T-helper 1 cell (primary cell): ENCODE measurements around the gene MT1E.
A peak's percentile ranks its signal among the peaks of the same experiment; 100 is the strongest.
"Not testable (repeated sequence)": the region's sequence is repeated elsewhere in the genome, so short reads cannot be mapped to it uniquely, and the experiment has no call there.

Experiments
- DNase-seq, 5 donors: peaks; one replicate each; pipeline ENCODE4 v3.0.0-alpha.2; 2012 to 2020

Gene MT1E

GRCh38 chr16:56607109-56607618, 18.4 kb upstream of the MT1E start:
- no peak for DNase-seq

DNA sequence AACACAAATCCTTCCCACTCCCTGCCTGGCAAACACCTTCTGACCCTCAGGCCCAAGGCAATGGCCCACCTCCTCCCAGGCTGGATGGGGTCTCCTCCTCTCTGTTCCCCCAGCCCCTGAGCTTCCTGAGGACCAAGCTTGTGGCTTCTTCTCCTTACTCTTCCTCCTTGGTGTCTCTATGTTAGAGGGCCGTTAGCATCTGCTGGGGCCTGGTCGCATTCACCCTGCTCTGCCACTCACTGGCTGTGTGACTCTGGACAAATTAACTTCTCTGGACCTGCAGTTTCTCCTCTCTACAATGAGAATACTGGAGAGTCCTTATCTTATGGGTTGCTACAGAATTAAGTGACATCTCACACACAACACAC, 17.9 kb upstream of the MT1E start:
- no peak for DNase-seq

DNA sequence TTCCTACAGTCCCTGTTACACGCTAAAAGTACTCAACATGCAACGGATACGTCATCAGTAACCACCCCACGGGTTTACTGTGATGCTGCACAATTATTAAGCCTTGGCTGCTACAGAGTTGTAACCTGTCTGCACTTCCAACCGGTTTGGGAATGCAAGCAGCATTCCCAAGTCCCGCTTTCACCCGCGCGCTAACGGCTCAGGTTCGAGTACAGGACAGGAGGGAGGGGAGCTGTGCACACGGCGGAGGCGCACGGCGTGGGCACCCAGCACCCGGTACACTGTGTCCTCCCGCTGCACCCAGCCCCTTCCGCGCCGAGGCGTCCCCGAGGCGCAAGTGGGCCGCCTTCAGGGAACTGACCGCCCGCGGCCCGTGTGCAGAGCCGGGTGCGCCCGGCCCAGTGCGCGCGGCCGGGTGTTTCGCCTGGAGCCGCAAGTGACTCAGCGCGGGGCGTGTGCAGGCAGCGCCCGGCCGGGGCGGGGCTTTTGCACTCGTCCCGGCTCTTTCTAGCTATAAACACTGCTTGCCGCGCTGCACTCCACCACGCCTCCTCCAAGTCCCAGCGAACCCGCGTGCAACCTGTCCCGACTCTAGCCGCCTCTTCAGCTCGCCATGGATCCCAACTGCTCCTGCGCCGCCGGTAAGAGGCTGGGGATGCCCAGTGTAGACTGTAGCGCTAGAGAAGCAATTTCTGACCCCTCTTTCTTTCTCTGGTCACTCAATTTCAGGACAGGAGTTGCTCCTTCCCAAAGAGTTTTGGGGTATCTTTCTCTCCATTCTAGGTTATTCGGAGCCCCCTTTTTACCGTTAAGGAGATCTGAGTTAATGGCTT, 17.3 kb upstream of the MT1E start, which contains the start of gene MT2A:
MT2A (plus strand) TSS at position 542 of the 833 bp plus-strand sequence; CDS start at position 614, 72 bp downstream.
- DNase-seq = peak; percentile 67 to 93 (median 78)

DNA sequence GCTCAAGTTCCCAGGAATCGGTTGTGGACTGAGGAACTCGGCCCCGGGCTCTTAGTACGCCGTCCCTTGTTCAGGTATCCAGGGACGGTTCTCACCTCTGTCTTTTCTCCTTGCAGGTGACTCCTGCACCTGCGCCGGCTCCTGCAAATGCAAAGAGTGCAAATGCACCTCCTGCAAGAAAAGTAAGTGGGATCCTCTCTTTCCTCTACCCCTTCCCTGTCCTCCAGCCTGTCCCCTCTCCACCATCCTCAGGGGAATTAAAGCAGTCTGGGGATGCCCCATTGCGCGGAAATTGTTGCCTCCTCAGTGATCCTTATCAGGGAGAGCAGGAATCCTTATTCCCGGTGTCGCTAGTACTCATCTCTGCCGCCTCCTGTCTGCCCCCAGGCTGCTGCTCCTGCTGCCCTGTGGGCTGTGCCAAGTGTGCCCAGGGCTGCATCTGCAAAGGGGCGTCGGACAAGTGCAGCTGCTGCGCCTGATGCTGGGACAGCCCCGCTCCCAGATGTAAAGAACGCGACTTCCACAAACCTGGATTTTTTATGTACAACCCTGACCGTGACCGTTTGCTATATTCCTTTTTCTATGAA, 16.6 kb upstream of the MT1E start:
- DNase-seq = no peak

- DNase-seq = peak; percentile 41 to 83 (median 64)
Measured at GRCh38 chr16:56609463-56609921, 16.1 kb upstream of the MT1E start.

DNA sequence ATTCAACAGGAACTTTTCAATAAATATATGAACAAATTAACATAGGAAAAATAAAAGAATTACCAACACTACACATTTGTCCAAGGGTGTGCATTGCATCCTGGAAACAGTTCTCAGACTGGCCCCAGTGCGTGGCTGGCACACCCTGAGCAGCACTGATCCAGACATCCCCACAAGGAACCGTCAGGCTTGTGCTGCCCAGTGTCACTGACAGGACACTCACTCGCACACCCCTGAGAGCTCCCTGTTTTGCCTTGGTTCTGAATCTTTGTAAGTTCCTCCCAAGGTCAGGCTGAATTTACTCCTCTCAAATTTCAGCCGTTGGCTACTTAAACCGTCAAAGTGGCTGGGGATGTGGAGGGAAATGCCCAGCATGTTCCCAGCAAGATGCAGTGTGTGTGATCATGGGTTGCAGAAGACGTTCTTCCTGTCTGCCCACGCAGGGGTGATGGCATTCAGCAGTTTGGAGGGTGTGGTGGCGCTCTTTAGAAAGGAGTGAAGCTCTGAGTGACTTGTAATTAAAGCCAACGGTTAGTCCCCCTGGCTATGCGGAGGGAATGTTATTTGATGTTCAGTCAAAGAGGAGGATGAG, 15.5 kb upstream of the MT1E start:
- DNase-seq = peak; percentile 19 to 70 (median 58)

DNA sequence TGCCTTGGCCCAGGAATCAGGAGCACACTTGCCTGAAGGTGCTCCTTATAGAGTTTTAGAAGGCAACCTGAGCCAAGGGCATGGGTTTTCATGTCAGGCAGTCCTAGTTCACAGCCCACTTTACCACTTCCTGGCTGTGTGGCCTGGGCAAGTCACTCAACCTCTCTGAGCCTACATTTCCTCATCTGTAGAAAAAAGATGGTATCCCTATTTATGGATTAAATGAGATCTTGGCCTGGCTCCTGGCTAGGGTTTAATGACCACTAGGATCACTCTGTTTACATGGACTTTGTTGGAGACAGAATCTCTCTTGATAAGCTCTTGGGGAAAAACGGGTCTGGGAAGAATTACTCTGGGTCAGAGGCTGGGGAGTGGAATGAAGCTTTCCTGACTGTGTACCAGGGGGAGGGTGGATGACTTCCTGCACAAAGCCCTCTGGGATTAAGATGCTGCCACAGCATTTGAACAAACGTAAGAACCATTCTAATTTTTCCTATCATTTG, 14.9 kb upstream of the MT1E start:
- no peak for DNase-seq

- no peak for DNase-seq
Measured at GRCh38 chr16:56611281-56611833, 14.2 kb upstream of the MT1E start.

DNA sequence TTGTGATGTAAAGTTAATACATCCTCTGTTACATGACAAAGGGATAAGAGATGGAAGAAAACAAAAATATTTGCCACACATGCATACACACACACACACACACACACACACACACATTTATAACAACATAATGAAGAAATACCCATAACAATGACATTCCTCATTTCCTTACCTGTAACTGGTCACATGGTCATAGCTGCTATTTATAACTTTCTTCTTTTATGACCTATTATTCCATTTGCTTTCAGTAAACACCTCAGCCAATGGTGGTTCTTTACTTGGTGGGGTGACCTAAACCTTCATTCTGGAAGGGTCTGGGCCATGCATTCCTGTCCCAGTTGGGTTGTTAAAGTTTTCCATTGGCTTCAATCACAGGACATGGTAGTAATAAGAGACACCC, 11.9 kb upstream of the MT1E start:
- no peak for DNase-seq

- peak in 1 of 5 donors; percentile 63 for DNase-seq
Measured at GRCh38 chr16:56614549-56614991, 11.0 kb upstream of the MT1E start.

DNA sequence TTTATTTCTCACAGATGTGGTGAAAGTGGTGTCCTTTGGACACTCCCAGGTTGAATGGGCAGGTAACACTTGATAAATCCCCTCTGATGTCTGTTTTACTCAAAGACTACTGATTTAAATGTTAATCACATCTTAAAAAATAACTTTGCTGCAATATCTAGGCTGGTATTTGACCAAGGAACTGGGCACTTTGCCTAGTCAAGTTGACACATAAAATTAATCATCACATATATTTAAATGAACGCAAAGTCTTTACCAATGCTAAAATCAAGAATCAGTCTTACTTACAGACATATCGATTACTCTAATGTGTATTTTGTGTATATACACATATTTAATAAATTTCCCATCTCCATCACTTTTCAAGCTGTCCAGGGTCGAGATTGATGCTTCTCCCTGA, 10.2 kb upstream of the MT1E start:
- DNase-seq = no peak

DNA sequence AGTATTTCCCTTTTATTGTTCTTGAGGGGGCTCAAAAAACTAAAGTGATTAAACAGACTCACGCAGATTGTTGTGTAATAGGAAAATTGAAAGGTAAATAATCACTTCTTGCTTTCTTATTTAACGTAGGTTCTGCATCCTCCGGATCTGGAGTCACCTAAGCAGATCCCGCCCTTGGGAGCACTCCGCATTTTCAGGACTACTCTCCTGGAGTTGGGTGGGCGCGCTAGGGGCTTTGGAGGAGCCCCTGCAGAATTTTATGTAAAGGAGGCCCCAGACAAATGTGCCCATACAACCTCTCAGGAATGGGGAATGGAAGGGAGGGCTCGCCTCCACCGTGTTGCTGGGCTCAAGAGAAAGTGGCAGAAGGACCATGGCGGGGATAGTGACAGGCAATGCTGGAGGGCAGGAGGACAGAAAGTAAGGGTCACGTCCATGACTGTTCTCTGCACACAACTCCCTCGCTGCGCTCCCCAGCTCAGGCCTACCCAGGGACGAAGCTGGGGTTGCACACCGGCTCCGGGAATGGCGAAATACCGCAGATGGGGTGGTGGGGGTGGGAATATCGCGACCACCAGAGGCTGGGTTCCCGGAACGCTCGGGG, 8.9 kb upstream of the MT1E start:
- DNase-seq = no peak

DNA sequence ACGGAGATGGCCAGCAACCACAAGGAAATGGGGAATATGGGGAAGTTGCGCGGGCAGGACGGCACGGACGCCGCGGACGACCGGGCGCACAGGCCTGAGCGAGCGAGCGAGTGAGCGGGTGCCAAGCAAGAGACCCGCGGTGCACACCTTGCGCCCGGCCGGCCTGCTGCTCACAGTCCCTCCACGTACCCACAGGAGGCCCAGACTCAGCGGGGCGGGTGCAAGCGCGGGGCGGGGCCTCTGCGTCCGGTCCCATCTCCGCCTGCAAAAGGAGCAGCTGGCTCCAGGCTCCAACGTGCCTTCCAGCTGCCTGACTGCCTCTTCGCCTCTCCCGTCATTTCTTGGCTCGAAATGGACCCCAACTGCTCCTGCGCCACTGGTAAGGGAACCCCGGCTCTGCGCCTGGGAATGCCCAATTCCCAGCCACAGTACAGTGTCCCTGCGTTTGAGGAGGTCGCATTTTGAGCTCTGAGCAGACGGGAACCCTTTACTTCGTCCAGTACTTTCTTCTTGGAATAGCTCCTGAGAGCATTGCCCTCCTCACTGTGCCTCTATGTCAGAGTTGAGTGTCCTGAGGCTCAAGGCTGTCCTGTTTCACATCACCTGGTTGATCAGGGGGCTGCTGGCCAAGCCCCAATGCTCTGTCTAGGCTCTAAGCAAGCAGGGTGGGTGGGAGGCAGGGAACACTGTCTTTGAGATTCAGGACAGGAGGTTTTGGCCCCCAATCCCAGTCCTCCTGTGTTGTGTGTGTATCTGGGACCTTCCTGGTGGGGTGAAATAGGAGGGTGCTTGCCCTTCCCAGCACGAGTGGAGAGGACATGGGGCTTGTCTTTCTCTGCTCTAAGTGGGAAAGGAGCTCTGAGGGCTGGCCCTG, 8.1 kb upstream of the MT1E start:
- DNase-seq = peak in 3 of 5 donors; percentile 31 to 69 (median 41)

GRCh38 chr16:56618138-56618537, 7.4 kb upstream of the MT1E start:
- DNase-seq = no peak

DNA sequence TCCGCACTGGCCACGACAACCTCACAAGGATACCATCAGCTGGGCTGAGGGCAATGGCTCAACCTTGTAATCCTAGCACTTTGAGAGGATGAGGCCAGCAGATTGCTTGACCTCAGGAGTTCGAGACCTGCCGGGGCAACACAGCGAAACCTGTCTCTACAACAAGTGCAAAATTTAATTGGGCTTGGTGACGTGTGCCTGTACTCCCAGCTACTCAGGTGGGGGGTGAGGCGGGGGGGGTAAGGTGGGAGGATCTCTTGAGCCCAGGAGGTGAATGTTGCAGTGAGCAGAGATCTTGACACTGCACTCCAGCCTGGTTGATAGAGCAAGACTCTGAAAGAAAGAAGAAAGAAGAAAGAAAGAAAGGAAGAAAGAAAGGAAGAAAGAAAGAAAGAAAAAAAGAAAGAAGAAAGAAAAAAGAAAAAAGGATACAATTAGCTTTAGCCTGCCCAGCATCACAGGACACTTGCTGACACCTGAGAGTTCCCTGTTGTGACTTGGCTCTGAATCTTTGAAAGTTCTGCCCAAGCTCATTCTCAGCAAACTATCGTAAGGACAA, 5.2 kb upstream of the MT1E start:
- DNase-seq = no peak

DNA sequence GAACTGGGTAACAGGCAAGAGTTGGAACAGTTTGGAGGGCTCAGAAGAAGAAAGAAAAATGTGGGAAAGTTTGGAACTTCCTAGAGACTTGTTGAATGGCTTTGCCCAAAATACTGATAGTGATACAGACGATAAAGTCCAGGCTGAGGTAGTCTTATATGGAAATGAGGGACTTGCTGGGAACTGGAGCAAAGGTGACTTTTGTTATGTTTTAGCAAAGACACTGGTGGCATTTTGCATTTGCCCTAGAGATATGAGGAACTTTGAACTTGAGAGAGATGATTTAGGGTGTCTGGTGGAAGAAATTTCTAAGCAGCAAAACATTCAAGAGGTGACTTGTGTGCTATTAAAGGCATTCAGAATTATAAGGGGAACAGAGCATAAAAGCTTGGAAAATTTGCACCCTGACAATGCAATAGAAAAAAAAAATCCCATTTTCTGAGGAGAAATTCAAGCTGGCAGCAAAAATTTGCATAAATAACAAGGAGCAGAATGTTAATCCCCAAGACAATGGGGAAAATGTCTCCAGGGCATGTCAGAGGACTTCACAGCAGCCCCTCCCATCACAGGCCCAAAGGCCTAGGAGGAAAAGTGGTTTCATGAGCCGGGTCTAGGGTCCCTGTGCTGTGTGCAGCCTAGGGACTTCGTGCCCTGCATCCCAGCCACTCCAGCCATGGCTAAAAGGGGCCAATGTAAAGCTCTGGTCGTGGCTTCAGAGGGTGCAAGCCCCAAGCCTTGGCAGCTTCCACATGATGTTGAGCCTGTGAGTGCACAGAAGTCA, 3.7 kb upstream of the MT1E start:
- DNase-seq = not testable (repeated sequence)

DNA sequence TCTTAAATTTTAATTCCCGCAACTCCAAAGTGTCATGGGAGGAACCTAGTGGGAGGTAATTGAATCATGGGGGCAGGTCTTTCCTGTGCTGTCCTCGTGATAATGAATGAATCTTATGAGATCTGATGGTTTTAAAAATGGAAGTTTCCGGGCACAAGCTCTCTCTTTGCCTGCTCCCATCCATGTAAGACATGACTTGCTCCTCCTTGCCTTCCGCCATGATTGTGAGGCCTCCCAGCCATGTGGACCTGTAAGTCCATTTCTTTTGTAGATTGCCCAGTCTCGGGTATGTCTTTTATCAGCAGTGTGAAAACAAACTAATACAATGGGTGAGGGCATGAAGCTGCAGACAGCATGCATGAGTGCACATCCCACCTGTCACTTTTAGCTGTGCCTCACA, 2.4 kb upstream of the MT1E start:
- not testable (repeated sequence) for DNase-seq

DNA sequence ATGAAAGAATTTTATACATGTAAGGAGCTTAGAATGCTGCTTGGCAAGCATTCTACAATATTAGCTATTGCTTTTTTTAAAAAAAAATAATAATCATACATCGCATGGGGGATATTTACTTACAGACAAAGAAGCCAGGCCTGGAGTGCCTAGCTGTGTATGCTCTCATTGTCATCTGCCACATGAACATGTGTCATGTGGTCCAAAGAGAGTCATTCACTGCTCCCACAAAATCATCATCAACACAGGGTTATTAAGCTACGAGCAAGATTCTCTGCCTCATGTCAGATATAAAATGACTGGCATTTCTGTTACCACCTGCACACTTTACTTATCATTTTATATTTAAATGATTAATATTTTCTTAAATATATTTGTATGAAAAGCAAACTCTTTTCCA, 1.9 kb upstream of the MT1E start:
- no peak for DNase-seq

DNA sequence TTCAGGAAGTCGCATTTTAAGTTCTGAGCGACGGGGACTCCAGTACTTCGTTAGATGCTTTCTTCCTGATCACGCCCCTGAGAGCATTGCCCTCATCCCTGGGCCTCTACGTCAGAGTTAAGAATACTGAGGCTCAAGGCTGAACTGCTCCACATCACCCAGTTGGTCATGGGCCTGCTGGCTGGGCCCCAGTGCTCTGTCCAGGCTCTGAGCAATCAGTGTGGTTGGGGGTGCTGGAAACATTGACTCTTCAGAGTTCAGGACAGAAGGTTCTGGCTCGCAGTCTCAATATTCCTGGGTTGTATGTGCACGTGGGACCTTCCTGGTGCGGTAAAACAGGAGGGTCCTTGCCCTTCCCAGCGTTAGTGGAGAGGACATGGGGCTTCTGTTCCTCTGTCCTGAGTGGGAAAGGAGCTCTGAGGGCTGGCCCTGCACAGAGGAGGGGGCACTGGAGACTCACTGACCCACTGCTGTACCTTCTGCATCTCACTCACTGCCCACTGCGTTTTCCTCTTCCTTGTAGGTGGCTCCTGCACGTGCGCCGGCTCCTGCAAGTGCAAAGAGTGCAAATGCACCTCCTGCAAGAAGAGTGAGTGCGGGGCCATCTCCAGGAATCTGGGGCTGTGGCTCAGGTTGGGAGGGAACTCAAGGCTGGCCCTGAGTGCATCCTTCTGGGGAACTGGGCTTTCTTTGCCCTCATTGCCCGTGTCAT, 518 bp downstream of the MT1E start:
- no peak for DNase-seq

- no peak for DNase-seq
Measured at GRCh38 chr16:56626685-56627084, 1.1 kb downstream of the MT1E start.
